Neural progenitor cell (in vitro differentiated cells): ENCODE results near the gene EML2. TPM values are rescaled to one million over a fixed set of nuclear protein-coding genes. Genes with fewer than 3 reads are reported as not detected.

ENCODE experiments used
- DNase-seq: peaks from one replicate; pipeline ENCODE4 v3.0.0-alpha.2; 2016; ENCODE audit warnings: low spot score
- H2AFZ ChIP-seq: fragments of 200-600 bp; sonication (generic); replicated peaks from 2 replicates; pipeline ENCODE4 v1.6.1; 2016; ENCODE audit warnings: antibody characterized with exemption
- H3F3A ChIP-seq: fragments of 200-600 bp; sonication (generic); 2 replicates; pipeline ENCODE4 v1.6.1; 2016; ENCODE audit warnings: antibody characterized with exemption, low read depth
- H3K27ac ChIP-seq: fragments of 200-600 bp; sonication (generic); 2 replicates; pipeline ENCODE4 v1.5.1; 2016; ENCODE audit warnings: mild to moderate bottlenecking
- H3K27me3 ChIP-seq: fragments of 200-600 bp; sonication (generic); 2 replicates; pipeline ENCODE4 v1.6.1; 2016; ENCODE audit warnings: mild to moderate bottlenecking, moderate library complexity
- H3K36me3 ChIP-seq: fragments of 200-600 bp; sonication (generic); 2 replicates; pipeline ENCODE4 v1.5.1; 2016
- H3K4me1 ChIP-seq: fragments of 200-600 bp; sonication (generic); 2 replicates; pipeline ENCODE4 v1.6.1; 2016; ENCODE audit warnings: mixed run types
- H3K4me2 ChIP-seq: fragments of 200-600 bp; sonication (generic); 2 replicates; pipeline ENCODE4 v1.6.1; 2016
- H3K4me3 ChIP-seq: fragments of 200-600 bp; sonication (generic); 2 replicates; pipeline ENCODE4 v1.5.1; 2016
- H3K79me2 ChIP-seq: fragments of 200-600 bp; sonication (generic); 2 replicates; pipeline ENCODE4 v1.6.1; 2016; ENCODE audit warnings: low read depth
- H3K9ac ChIP-seq: fragments of 200-600 bp; sonication (generic); 2 replicates; pipeline ENCODE4 v1.6.1; 2016
- H3K9me3 ChIP-seq: fragments of 200-600 bp; sonication (generic); 2 replicates; pipeline ENCODE4 v1.5.1; 2016; ENCODE audit warnings: low read depth
- H4K20me1 ChIP-seq: fragments of 200-600 bp; sonication (generic); 2 replicates; pipeline ENCODE4 v1.6.1; 2016; ENCODE audit warnings: low read depth
- H3K27ac Mint-ChIP-seq: 3 replicates; pipeline ENCODE4 v1.8.0; 2021; ENCODE audit warnings: mixed read lengths
- H3K27me3 Mint-ChIP-seq: 2 replicates; pipeline ENCODE4 v1.8.0; 2022; ENCODE audit warnings: low read depth, mild to moderate bottlenecking, inconsistent platforms, moderate library complexity, mixed read lengths; ENCODE audit not compliant: insufficient read depth
- H3K36me3 Mint-ChIP-seq: 3 replicates; pipeline ENCODE4 v1.8.0; 2021; ENCODE audit warnings: mixed read lengths
- H3K4me1 Mint-ChIP-seq: 3 replicates; pipeline ENCODE4 v1.8.0; 2021; ENCODE audit warnings: mixed read lengths
- H3K4me3 Mint-ChIP-seq: 3 replicates; pipeline ENCODE4 v1.8.0; 2021; ENCODE audit warnings: mild to moderate bottlenecking, moderate library complexity, mixed read lengths
- H3K9me3 Mint-ChIP-seq: 3 replicates; pipeline ENCODE4 v1.8.0; 2020; ENCODE audit warnings: mixed read lengths
- EZH2 ChIP-seq: fragments of 200-600 bp; sonication (generic); IDR thresholded peaks from 2 replicates; pipeline ENCODE4 v1.6.1; 2017; ENCODE audit warnings: antibody characterized with exemption, mild to moderate bottlenecking, moderate library complexity
- EZH2phosphoT487 ChIP-seq: fragments of 200-600 bp; sonication (generic); IDR thresholded peaks from 2 replicates; pipeline ENCODE4 v1.6.1; 2017; ENCODE audit warnings: antibody characterized with exemption
- total RNA-seq: library from RNA; depleted of rRNA; stranded (reverse); fragments of >200 nt; gene quantifications from 2 replicates; pipeline ENCODE4 v1.2.3, GENCODE V29; 2015; ENCODE audit warnings: low replicate concordance
- TF ChIP-seq, protein P1 (sequence below): fragments of 200-600 bp; sonication (generic); IDR thresholded peaks from 2 replicates; pipeline ENCODE4 v1.5.1; 2017; ENCODE audit warnings: antibody characterized with exemption, mild to moderate bottlenecking

The EML2 gene
- total RNA-seq, 1 donor from 2014 or later, result 15.9 TPM

DNA sequence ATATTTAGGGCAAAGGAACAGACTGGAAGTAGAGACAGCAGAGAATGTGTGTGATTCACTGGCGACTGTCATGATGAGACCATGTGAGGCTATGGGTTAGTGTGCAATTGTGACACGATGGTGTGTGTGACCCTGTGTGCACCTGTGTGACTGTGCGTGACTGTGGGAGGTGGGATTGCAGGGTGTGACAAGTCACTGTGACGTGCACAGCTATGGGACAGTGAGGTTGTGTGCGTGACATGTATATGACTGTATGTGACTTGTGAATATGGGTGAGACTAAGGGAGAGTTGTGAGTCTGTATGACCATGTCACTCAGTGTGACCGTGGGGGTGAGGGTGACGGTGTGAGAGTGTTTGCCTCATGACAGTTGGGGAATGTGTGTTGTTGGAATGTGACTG lies 25.4 kb upstream of the EML2 start:
- Histone ChIP-seq H3K9ac (no peak overlapping the region), H3K27me3 (peaks cover 27% of the 10 kb centered on the region), H3K79me2 (no peaks in the 10 kb centered on the region), H4K20me1 (peaks cover 3% of the 10 kb centered on the region), H3K4me2 (no peak overlapping the region), H3F3A (peaks cover 21% of the 10 kb centered on the region), H3K27ac (no peak overlapping the region), H3K9me3 (no peaks in the 10 kb centered on the region), H3K36me3 (no peaks in the 10 kb centered on the region), H2AFZ (no peak overlapping the region), H3K4me3 (no peak overlapping the region), H3K4me1 (peaks cover 12% of the 10 kb centered on the region)
- H3K36me3 Mint-ChIP-seq, result no peaks in the 10 kb centered on the region
- peaks cover 24% of the 10 kb centered on the region for H3K27me3 Mint-ChIP-seq
- H3K9me3 Mint-ChIP-seq, result no peaks in the 10 kb centered on the region
- no peak for DNase-seq
- peak overlapping the region; percentile 28 for H3K27ac Mint-ChIP-seq
- TF ChIP-seq, protein P1, sequence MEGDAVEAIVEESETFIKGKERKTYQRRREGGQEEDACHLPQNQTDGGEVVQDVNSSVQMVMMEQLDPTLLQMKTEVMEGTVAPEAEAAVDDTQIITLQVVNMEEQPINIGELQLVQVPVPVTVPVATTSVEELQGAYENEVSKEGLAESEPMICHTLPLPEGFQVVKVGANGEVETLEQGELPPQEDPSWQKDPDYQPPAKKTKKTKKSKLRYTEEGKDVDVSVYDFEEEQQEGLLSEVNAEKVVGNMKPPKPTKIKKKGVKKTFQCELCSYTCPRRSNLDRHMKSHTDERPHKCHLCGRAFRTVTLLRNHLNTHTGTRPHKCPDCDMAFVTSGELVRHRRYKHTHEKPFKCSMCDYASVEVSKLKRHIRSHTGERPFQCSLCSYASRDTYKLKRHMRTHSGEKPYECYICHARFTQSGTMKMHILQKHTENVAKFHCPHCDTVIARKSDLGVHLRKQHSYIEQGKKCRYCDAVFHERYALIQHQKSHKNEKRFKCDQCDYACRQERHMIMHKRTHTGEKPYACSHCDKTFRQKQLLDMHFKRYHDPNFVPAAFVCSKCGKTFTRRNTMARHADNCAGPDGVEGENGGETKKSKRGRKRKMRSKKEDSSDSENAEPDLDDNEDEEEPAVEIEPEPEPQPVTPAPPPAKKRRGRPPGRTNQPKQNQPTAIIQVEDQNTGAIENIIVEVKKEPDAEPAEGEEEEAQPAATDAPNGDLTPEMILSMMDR, result no peak
- TF ChIP-seq EZH2phosphoT487 (no peak), EZH2 (no peak)
- H3K4me1 Mint-ChIP-seq, result peaks cover 21% of the 10 kb centered on the region
- H3K4me3 Mint-ChIP-seq, result peak overlapping the region; percentile 1

DNA sequence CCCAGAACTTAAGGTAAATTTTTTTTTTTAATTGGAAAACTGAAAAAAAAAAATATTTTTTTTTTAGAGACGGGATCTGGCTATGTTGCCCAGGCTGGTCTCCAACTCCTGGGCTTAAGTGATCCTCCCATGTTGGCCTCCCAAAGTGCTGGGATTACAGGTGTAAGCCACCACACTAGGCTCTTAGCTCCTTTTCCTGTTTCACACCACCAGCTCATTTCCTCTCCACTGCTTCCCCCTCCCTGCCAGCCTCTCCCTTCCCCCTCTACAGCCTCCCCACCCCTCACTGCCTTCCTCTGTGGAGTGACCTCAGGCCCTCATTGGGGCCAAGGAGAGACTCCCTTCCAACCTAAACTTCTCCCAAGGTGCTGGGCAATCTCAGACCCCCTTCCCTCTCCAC lies 24.6 kb upstream of the EML2 start:
- Mint-ChIP-seq H3K4me1 (peaks cover 22% of the 10 kb centered on the region), H3K27me3 (peaks cover 17% of the 10 kb centered on the region), H3K9me3 (no peaks in the 10 kb centered on the region), H3K27ac (no peak overlapping the region), H3K36me3 (no peaks in the 10 kb centered on the region), H3K4me3 (no peak overlapping the region)
- no peaks in the 10 kb centered on the region for H3K79me2 ChIP-seq
- no peaks in the 10 kb centered on the region for H4K20me1 ChIP-seq
- no peak for DNase-seq
- H3K36me3 ChIP-seq, result no peaks in the 10 kb centered on the region
- H3K27me3 ChIP-seq, result peaks cover 19% of the 10 kb centered on the region
- no peak overlapping the region for H3K27ac ChIP-seq
- no peaks in the 10 kb centered on the region for H3K9me3 ChIP-seq
- no peak overlapping the region for H3K4me3 ChIP-seq
- TF ChIP-seq EZH2 (no peak), EZH2phosphoT487 (no peak)
- TF ChIP-seq, protein P1, result no peak
- H2AFZ ChIP-seq, result no peak overlapping the region
- no peak overlapping the region for H3K9ac ChIP-seq
- no peak overlapping the region for H3K4me2 ChIP-seq
- H3K4me1 ChIP-seq, result peaks cover 7% of the 10 kb centered on the region
- H3F3A ChIP-seq, result peaks cover 15% of the 10 kb centered on the region

DNA sequence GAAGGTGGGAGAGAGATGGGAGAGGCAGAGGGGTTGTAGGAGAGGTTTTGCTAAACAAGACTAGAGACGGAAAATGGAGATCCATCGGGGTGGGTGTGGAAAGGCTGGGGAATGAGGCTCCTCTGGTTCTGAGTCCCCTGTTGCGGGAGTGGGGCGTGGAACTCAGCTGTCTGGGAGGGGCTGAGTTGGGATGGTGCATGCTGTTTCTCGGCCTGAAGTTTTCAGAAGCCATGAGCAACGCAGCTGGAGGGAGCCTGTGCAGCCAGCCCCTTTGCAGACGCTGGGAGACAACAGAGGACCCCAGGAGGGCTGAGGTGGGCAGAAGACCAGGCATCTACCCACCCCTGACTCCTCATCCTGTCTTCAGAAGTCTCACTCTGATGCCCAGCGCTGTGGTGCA lies 21.4 kb upstream of the EML2 start:
- H3K36me3 Mint-ChIP-seq, result no peaks in the 10 kb centered on the region
- no peak overlapping the region for H3K4me3 Mint-ChIP-seq
- H3K9ac ChIP-seq, result no peak overlapping the region
- no peak for TF ChIP-seq EZH2phosphoT487
- H3K27me3 ChIP-seq, result no peaks in the 10 kb centered on the region
- H3K4me2 ChIP-seq, result no peak overlapping the region
- no peaks in the 10 kb centered on the region for H3K4me1 ChIP-seq
- peak overlapping the region; percentile 7 for H3K27ac Mint-ChIP-seq
- no peaks in the 10 kb centered on the region for H3K79me2 ChIP-seq
- H4K20me1 ChIP-seq, result no peaks in the 10 kb centered on the region
- H3K36me3 ChIP-seq, result no peaks in the 10 kb centered on the region
- no peaks in the 10 kb centered on the region for H3K9me3 ChIP-seq
- no peak overlapping the region for H3K4me3 ChIP-seq
- H3K9me3 Mint-ChIP-seq, result no peaks in the 10 kb centered on the region
- H3K4me1 Mint-ChIP-seq, result peaks cover 12% of the 10 kb centered on the region
- H3K27me3 Mint-ChIP-seq, result peaks cover 9% of the 10 kb centered on the region
- no peak for DNase-seq
- H2AFZ ChIP-seq, result no peak overlapping the region
- no peak overlapping the region for H3K27ac ChIP-seq
- peaks cover 4% of the 10 kb centered on the region for H3F3A ChIP-seq

DNA sequence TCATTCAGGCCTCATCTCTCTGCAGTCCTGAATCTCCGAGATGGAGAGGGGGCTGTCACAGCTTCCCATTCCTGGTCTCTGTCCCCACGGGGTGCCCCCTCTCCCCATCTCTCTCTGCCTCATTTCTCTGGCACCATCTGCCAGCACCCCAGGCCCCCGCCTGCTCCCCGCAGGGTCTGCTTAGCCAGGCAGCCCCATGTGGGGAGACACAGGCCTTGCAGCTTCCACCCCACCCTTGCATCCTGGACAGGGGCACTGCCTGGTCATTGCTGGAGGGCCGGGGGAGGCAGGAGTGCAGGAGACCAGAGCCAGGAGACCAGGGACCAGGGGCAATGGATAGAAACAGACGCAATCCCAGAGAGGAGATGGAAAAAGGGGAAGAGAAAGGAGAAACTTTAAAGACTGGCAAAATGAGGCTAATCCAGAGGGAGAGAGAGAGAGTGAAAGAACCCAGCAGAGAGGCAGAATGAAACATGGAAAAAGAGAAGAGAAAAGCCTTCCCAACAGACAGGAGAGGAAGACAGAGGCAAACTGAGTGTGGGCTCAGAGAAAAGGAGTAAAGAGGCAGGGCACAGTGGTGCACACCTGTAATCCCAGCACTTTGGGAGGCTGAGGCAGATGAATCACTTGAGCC lies 20.0 kb upstream of the EML2 start:
- Mint-ChIP-seq H3K4me3 (no peak overlapping the region), H3K27me3 (peaks cover 9% of the 10 kb centered on the region), H3K27ac (peak overlapping the region; percentile 26), H3K36me3 (no peaks in the 10 kb centered on the region), H3K4me1 (peaks cover 12% of the 10 kb centered on the region), H3K9me3 (no peaks in the 10 kb centered on the region)
- no peaks in the 10 kb centered on the region for H3K36me3 ChIP-seq
- H3K79me2 ChIP-seq, result no peaks in the 10 kb centered on the region
- H3K4me3 ChIP-seq, result no peak overlapping the region
- H3F3A ChIP-seq, result peaks cover 4% of the 10 kb centered on the region
- TF ChIP-seq EZH2 (no peak), EZH2phosphoT487 (no peak)
- TF ChIP-seq, protein P1, result no peak
- H3K27ac ChIP-seq, result no peak overlapping the region
- H3K27me3 ChIP-seq, result no peaks in the 10 kb centered on the region
- H3K4me1 ChIP-seq, result no peaks in the 10 kb centered on the region
- DNase-seq, result no peak
- H3K4me2 ChIP-seq, result no peak overlapping the region
- H4K20me1 ChIP-seq, result no peaks in the 10 kb centered on the region
- H3K9ac ChIP-seq, result no peak overlapping the region
- H2AFZ ChIP-seq, result peak overlapping the region; percentile 22
- no peaks in the 10 kb centered on the region for H3K9me3 ChIP-seq
